Kidney (tissue), 14 donors: ENCODE measurements around the gene C20orf96. TPM values are rescaled to one million over a fixed set of nuclear protein-coding genes. Genes with fewer than 3 reads are reported as not detected.

ENCODE experiments used
- DNase-seq, 5 donors: peaks; one replicate each; pipeline ENCODE4 v3.0.0-alpha.2; 2013 to 2020
- FAIRE-seq: peaks from 2 replicates; lab custom pipeline; 2012; peaks lifted over from hg19 to GRCh38; lab: Jason Lieb, UNC
- H3K27ac ChIP-seq, 2 donors: one replicate each; pipeline ENCODE4 v1.7.0; 2013; ENCODE audit warnings: low read depth in 2 of 2, low read length in 2 of 2, inconsistent platforms in 1 of 2
- H3K27me3 ChIP-seq: one replicate; pipeline ENCODE4 v1.7.1; 2013; ENCODE audit warnings: low read length, inconsistent platforms; ENCODE audit not compliant: control insufficient read depth, insufficient read depth
- H3K36me3 ChIP-seq, 3 donors: one replicate each; pipeline versions ENCODE4 v1.7.0 to v1.7.1; 2013; ENCODE audit warnings: low read length in 3 of 3, control low read depth in 1 of 3, inconsistent platforms in 1 of 3; ENCODE audit not compliant: insufficient read depth in 3 of 3, control insufficient read depth in 2 of 3
- H3K4me1 ChIP-seq, 3 donors: one replicate each; pipeline versions ENCODE4 v1.7.0 to v1.7.1; 2013; ENCODE audit warnings: low read length in 3 of 3, inconsistent platforms in 1 of 3, low read depth in 1 of 3; ENCODE audit not compliant: control insufficient read depth in 2 of 3, insufficient read depth in 2 of 3
- H3K4me3 ChIP-seq, 3 donors: one replicate each; pipeline versions ENCODE4 v1.7.0 to v1.8.1; 2013; ENCODE audit warnings: low read length in 3 of 3, control low read depth in 1 of 3, inconsistent platforms in 1 of 3
- H3K9ac ChIP-seq, 3 donors: one replicate each; pipeline versions ENCODE4 v1.7.0 to v1.7.1; 2013; ENCODE audit warnings: low read length in 3 of 3, control low read depth in 1 of 3, inconsistent platforms in 1 of 3
- H3K9me3 ChIP-seq, 3 donors: one replicate each; pipeline versions ENCODE4 v1.7.0 to v1.7.1; 2013; ENCODE audit warnings: low read length in 3 of 3, control low read depth in 1 of 3, inconsistent platforms in 1 of 3; ENCODE audit not compliant: control insufficient read depth in 2 of 3, insufficient read depth in 1 of 3
- intact Hi-C: fragments of 100-400 bp; cut with DNase I; formaldehyde crosslinking; loops from one replicate; pipeline ENCODE4 v1.11.1; 2022
- polyA plus RNA-seq: library from polyadenylated mRNA; stranded (reverse); fragments of 350-450 nt; fragmentation: Illumina TruSeq; extraction: RNeasy Lipid Tissue Mini Kit (QIAGEN cat#74804); gene quantifications from one replicate; pipeline ENCODE4 v1.2.3, GENCODE V29; 2014; ENCODE audit warnings: low read depth, low replicate concordance; ENCODE audit not compliant: insufficient read depth
- total RNA-seq: library from RNA; stranded (reverse); fragmentation: NEBNext Ultra II Directional; extraction: Animal tissue kit (Norgen Biotek cat#: 25700); gene quantifications from one replicate; pipeline ENCODE4 v1.2.1, GENCODE V29; 2021
- TF ChIP-seq, protein P1 (sequence below): IDR thresholded peaks from 3 replicates; pipeline ENCODE4 v1.5.1; 2012; ENCODE audit warnings: mild to moderate bottlenecking, moderate library complexity, borderline replicate concordance; ENCODE audit not compliant: insufficient read depth; ENCODE audit errors: extremely low read depth
- donor health status: control.
- donor health status: control.
- donor health status: control.
- donor health status: control.
- donor health status: control.
- donor health status: DM: yes; HTN: yes; CAD: no.
- donor health status: Normal renal cell carcinoma (clear cell type).

Gene C20orf96
- total and polyA plus RNA-seq, 2 donors from 2014 or later: 9.4 to 12.5 TPM

GRCh38 chr20:325889-326644 lies 35.5 kb upstream of the C20orf96 start:
- DNase-seq (peak; percentile 76 to 92 (median 85)), FAIRE-seq (no peak)
- Histone ChIP-seq H3K27me3 (no peaks in the 10 kb centered on the region), H3K4me1 (peaks cover 0 to 12% (median 5%) of the 10 kb centered on the region in 3 donors), H3K9ac (peak overlapping the region in 2 of 3 donors; percentile 26 to 49), H3K4me3 (peak overlapping the region; percentile 71 to 74 (median 72)), H3K27ac (peak overlapping the region; percentile 89), H3K9me3 (no peaks in the 10 kb centered on the region), H3K36me3 (peaks cover 0 to 4% (median 2%) of the 10 kb centered on the region in 3 donors)
- TF ChIP-seq, protein P1, sequence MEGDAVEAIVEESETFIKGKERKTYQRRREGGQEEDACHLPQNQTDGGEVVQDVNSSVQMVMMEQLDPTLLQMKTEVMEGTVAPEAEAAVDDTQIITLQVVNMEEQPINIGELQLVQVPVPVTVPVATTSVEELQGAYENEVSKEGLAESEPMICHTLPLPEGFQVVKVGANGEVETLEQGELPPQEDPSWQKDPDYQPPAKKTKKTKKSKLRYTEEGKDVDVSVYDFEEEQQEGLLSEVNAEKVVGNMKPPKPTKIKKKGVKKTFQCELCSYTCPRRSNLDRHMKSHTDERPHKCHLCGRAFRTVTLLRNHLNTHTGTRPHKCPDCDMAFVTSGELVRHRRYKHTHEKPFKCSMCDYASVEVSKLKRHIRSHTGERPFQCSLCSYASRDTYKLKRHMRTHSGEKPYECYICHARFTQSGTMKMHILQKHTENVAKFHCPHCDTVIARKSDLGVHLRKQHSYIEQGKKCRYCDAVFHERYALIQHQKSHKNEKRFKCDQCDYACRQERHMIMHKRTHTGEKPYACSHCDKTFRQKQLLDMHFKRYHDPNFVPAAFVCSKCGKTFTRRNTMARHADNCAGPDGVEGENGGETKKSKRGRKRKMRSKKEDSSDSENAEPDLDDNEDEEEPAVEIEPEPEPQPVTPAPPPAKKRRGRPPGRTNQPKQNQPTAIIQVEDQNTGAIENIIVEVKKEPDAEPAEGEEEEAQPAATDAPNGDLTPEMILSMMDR: no peak
- intact Hi-C loops: no loop called here

DNA sequence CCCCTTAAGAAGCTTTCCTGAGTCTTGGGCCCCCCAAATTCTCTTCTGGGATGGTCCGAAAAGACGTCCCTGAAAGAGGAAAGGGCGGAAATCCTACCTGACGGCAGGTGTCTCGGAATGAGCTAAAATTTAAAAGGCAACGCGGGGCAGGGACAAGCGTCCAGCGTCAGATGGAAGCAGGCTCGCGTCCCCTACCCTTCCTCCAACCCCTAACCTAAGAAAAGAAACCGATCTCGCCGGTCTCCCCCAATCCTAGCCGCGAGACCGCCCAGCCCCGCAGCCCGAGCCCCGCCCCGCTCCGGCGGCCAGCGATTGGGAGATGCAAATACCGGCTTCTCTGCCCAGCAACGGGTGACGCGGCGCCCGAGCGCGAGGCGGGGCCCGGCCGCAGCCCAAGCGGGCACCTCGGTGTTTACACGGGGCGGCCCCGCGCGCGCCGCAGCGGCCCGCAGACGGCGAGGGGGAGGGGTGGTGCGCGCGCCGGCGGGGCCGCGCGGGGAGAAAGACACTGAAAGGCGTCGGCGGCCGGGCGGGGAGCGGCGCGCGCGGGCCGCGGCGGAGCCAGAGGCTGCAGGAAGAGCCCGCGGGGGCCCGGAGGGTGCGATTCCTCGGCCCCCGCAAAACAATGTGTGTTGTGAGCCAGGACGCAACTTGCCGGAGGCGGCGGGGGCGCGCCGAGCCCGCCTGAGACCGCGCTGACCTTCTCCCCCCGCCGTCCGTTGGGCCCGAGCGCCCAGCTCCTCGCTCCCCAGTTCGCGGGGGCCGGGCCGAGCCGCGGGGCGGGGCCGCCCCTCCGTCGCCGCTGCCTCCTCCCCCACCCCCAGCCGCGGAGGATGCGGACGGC lies 34.7 kb upstream of the C20orf96 start, which contains the start of gene SOX12:
TSS of gene SOX12 (plus strand) at position 508 of the 844 bp plus-strand sequence. CDS start 373 bp downstream, outside the sequence.
- TF ChIP-seq, protein P1: no peak
- Histone ChIP-seq H3K27ac (peak within 1 kb of the TSS; percentile 90 to 95), H3K4me1 (peaks cover 0 to 10% (median 5%) of the 10 kb centered on the region in 3 donors), H3K9me3 (no peaks in the 10 kb centered on the region), H3K36me3 (peaks cover 0 to 3% (median 2%) of the 10 kb centered on the region in 3 donors), H3K4me3 (peak within 1 kb of the TSS; percentile 89 to 91 (median 91)), H3K9ac (peak within 1 kb of the TSS; percentile 71 to 91 (median 74)), H3K27me3 (no peaks in the 10 kb centered on the region)
- FAIRE-seq: no peak
- intact Hi-C loops: no loop called here
- peak; percentile 97 to 99 (median 98) for DNase-seq

- Histone ChIP-seq H3K36me3 (peaks cover 0 to 3% (median 2%) of the 10 kb centered on the region in 3 donors), H3K9me3 (no peaks in the 10 kb centered on the region), H3K4me1 (peaks cover 0 to 9% (median 2%) of the 10 kb centered on the region in 3 donors), H3K9ac (peak overlapping the region; percentile 71 to 91 (median 74)), H3K4me3 (peak overlapping the region; percentile 89 to 91 (median 91)), H3K27me3 (no peaks in the 10 kb centered on the region), H3K27ac (peak overlapping the region; percentile 89 to 95)
- TF ChIP-seq, protein P1: peak; percentile 9
- FAIRE-seq (no peak), DNase-seq (peak; percentile 95 to 97 (median 96))
- intact Hi-C loops: no loop called here
Measured at GRCh38 chr20:324177-325044, 33.9 kb upstream of the C20orf96 start.
